NB4 (cell line): Measurements from ENCODE around the gene MT1E.

Source experiments
- CTCF ChIP-seq: IDR thresholded peaks from one replicate; pipeline ENCODE4 v1.5.1; 2012; ENCODE audit warnings: low read depth, low read length
- MAX ChIP-seq: IDR thresholded peaks from 2 replicates; pipeline ENCODE4 v1.6.1; 2011; ENCODE audit warnings: low read depth, low read length
- POLR2A ChIP-seq: IDR thresholded peaks from 2 replicates; pipeline ENCODE4 v1.6.1; 2011; ENCODE audit warnings: mild to moderate bottlenecking; ENCODE audit not compliant: insufficient read length; ENCODE audit errors: extremely low read depth

- TF ChIP-seq POLR2A (no peak), CTCF (no peak), MAX (no peak)
These were observed 22.3 kb downstream of the MT1E start for GRCh38 chr16:56647641-56648431.
